ENCODE measurements around the gene CCR9. TPM values are rescaled to one million over a fixed set of nuclear protein-coding genes. Genes with fewer than 3 reads are reported as not detected.
A peak's percentile ranks its signal among the peaks of the same experiment; 100 is the strongest.
"Not testable (repeated sequence)": the region's sequence is repeated elsewhere in the genome, so short reads cannot be mapped to it uniquely, and the experiment has no call there.

CCR9 gene, protein sequence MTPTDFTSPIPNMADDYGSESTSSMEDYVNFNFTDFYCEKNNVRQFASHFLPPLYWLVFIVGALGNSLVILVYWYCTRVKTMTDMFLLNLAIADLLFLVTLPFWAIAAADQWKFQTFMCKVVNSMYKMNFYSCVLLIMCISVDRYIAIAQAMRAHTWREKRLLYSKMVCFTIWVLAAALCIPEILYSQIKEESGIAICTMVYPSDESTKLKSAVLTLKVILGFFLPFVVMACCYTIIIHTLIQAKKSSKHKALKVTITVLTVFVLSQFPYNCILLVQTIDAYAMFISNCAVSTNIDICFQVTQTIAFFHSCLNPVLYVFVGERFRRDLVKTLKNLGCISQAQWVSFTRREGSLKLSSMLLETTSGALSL
- total RNA-seq (2014; rRNA removed; shearing (Covaris generic)): not detected in 2 replicates
- polyA plus RNA-seq (2015; cell fraction: cytosol; rRNA removed): not detected in 2 replicates
- not detected in 2 replicates for polyA plus RNA-seq (2015; cell fraction: nucleus; rRNA removed)

DNA sequence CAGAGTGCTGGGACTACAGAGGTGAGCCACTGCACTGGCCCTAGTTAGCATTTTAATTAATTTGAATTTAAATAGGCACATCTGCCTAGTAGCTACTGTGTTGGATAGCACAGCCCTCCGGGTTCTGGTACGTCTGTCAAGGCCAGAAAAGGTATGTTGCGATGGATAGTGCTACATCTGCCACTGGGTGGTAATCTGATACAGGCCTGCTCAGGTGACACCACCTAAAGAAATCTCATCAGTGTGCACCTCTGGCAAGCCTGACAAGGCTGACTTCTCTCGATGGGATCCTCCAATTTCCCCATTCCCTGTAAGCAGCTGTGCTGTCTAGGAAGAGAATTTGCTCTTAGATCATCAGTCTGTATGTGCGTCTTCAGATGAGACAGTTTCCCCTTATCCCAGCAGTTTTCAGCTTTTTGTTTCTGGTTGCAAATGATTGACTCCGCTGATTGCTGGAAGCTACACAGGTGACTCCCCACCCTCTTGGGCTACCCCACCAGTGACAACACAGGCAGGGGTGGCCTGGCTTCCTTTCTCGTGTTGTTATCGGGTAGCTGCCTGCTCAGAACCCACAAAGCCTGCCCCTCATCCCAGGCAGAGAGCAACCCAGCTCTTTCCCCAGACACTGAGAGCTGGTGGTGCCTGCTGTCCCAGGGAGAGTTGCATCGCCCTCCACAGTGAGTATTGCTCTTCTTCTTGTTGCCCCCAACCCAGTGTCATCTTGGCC lies at the start of gene CCR9:
Gene CCR9, plus strand, starts transcription at position 565 of the 727 bp plus-strand sequence. CDS start 8,391 bp downstream, outside the sequence.
- no peak for DNase-seq (ENCODE audit: low read depth)

DNA sequence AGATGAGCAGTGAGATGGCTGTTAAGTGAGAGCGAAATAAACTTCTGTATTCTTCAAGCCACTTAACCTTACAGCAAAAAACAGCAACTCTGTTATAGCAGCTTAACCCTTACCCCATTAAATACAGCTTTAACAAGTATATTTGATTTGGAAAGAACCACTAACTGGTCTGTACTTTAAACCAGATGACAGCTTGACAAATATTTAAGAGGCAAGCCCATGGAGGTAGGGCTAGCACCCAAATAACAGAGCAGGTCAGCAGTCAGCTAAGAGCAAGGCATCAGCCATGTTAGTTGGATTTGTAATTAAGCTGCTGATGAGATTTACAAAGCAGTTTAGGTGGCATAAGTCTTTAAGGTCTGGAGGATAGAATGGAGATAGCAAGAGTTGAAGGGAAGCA lies 47.9 kb upstream of the CCR9 start:
- no peak for DNase-seq (ENCODE audit: low read depth)

DNA sequence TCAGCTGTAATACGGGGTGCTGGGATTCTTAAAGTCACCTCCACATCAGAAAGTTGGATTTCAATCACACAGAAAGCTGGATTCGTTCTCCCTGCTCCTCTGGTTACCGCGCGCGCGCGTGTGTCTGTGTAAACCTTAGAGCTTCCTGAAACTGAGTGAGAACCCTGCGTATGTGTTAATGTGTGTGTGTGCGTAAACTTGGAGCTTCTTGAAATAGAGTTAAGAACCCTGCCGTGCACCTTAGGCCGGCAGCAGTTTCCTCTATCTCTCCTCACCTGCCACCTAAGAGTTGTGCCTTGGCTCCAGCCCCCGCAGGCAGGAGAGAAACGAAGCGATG lies 45.0 kb upstream of the CCR9 start:
- DNase-seq (ENCODE audit: low read depth): no peak

DNA sequence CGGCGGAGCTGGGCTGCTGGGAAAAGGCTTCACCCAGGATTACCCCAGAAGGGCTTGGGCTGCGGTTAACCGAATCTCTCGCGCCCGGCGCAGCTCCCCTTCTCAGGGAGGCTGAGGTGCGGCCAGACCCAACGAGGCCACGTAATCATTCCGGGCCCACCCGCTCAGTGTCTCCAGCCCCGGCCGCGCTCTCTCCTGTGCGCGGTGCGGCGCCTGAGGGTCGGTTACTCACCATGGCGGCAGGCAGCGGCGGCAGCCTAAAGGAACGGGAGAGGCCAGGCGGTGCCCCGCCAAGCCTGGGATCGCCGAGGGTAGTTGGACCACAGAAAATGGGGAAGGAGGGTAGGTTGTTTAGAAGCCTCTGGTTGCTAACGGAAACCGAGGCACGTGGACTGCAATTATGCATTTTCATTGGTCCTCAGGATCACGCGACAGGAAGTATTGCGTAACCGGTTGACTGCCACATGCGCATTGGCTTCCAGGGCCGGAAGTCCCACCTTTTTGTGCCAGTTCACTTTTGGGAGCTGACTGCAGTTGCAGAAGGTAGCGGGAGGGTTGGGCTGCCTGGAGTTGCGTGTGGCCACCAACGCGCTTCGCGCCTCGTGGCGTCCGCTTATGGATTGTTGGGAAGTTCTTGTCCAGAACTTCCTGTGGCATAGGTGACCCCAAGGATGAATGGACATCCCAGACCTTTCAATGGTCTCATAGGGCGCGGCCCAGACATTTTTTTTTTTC lies 44.4 kb upstream of the CCR9 start, which contains the start of gene LZTFL1:
Gene LZTFL1, minus strand, starts transcription at position 363 of the 735 bp plus-strand sequence. Its CDS starts 128 bp downstream, at position 235.
- peak; percentile 95 for DNase-seq (ENCODE audit: low read depth)

DNA sequence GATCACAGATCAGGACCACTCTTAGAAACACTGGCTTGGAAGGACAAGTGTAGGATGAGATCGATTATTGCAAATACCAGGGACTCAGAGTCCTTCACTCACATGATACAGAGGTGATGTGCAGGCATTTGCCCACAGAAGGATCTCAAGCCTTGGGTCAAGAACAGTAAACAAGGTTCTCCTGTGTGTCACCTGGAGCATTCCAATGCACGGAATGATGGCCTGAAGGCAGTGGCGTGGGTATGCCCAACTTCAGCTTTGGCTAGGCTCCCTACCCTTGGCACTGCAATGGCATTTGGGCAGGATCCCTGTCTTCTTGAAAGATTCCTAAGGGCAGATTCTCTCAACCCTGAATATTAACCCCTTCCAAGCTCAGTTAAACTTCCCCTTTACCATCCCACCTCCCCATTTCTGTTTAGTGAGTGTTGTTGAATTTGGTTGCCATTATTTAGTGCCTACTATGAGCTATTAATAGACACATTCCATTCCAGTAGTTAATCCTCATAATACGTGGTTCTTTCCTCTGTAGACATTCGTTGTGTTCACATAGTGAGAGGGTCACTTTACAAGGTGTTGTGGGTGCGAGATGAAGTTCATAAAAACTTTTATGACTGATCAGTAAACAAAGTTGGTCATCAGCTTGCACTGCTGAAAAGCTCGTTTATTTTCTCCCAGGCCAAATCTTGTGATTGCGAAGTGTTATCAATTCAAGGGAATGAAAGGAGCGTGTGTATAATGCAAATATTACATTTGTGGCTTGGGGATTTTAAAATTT lies 43.3 kb upstream of the CCR9 start:
- DNase-seq (ENCODE audit: low read depth): no peak

DNA sequence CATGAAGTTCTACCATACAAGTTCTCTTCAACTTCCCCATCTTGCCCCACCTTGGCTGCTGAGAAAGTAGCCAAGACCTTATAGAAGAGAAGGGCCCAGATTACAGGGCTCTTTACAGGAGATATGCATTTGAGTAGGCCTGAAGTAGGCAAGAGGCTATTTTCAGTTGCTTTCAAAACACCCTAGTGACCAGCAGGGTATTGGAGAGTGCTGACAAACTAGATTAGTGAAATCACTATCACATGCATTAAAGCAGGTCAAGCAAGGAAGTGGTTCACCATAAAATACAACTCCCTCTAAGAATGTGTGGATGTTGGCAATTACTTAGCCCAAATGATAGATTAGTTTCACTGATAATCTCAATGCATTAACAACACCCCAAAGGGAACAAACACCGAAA lies 41.7 kb upstream of the CCR9 start:
- no peak for DNase-seq (ENCODE audit: low read depth)

DNA sequence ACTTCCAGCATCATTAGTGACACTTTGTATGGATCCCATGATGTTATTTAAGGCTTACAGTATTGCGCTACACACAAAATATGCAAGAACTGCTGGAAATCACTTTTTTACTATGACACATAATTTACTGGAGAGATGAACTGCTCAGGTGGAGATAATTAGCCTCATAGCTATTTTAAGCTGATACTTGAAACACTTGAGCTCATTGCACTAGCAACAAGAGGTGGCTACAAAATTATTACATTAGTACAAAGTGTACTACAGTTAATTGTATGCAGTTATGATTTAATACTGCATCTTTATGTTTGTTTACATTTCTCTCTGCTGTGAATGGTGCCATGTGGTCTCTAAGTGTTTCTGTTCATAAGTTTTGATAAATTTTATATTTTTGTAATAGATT lies 38.0 kb upstream of the CCR9 start:
- DNase-seq (ENCODE audit: low read depth): no peak

DNA sequence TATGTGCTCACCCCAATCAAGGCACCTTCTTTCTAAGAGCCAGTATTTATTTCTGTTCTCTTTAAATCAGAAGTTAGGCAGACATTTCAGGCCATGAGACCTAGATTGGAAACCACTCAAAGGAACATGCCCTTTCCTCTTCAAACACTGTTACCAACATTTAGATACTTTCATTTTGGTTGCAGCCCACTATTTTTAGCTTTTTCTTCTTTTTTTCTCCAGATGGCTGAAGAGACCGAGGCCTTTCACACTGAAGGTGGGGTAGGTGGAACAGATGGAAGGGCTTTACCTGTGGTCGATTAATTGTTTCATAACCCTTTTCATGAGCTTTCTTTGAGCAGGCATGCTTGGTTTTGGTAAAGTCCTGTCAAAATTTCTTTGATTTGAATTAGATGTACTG lies 33.5 kb upstream of the CCR9 start:
- no peak for DNase-seq (ENCODE audit: low read depth)

DNA sequence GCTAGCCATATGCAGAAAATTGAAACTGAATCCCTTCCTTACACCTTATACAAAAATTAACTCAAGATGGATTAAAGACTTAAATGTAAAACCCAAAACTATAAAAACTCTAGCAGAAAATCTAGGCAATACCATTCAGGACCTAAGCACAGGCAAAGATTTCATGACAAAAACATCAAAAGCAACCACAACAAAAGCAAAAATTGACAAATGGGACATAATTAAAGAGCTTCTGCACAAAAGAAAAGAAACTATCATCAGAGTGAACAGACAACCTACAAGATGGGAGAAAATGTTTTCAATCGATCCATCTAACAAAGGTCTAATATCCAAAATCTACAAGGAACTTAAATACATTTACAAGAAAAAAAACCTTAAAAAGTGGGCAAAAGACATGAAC lies 30.0 kb upstream of the CCR9 start:
- not testable (repeated sequence) for DNase-seq (ENCODE audit: low read depth)

DNA sequence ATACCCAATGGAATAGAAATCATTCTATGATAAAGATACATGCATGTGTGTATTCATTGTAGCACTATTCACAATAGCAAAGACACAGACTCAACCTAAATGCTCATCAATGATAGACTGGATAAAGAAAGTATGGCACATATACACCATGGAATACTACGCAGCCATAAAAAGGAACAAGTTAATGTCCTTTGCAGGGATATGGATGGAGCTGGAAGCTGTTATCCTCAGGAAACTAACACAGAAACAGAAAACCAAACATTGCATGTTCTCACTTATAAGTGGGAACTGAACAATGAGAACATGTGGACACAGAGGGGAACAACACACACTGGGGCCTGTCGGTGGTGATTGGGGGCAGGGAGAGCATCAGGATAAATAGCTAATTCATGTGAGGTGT lies 29.3 kb upstream of the CCR9 start:
- DNase-seq (ENCODE audit: low read depth): not testable (repeated sequence)

DNA sequence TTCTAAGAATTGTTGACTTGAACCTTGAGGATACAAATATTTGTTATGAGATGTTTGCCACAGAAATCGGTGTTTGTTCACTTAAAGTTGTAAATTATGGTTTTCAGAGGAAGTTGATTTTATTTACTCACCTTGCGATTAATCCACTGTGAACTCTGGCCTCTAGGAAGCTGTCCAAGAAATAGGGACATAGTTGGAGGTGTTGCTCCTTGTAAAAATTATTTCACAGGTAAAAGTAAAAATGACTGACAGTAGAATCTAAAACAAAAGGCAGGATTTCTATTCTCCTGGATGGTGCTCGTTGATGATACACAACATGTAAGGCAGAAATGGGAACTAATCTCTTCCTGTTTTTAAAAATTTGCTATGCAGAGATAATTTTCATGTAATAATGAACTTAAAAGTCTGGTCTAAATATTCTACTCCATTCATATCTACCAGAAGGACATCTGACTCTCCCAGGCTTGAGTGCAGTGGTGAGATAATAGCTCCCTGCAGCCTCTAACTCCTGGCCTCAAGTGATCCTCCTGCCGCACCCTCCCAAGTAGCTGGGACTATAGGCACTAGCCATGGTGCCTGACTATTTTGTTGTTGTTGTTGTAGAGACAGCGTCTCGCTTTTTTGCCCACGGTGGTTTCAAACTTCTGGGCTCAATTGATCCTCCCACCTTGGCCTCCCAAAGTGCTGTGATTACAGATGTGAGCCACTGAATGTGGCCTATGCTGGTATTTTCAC lies 27.4 kb upstream of the CCR9 start:
- no peak for DNase-seq (ENCODE audit: low read depth)

DNA sequence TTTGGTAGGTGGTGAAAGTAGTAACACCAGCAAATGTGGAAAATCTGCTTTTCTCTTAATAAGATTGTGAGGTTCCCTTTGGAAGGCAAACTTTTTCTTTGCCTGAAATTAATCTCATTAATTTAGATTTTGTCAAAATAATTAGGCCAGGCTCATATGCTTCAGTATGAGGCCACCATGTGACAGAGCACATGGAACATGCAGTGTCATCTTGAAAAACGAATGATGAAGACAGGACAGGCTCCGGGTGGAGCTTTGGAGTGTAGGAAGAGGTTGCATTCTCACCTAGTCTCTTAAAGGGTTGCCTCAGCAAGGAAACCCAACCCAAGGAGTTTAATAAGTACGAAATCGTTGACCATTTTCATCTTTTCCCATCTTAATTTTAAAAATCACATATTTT lies 25.9 kb upstream of the CCR9 start:
- DNase-seq (ENCODE audit: low read depth): no peak

DNA sequence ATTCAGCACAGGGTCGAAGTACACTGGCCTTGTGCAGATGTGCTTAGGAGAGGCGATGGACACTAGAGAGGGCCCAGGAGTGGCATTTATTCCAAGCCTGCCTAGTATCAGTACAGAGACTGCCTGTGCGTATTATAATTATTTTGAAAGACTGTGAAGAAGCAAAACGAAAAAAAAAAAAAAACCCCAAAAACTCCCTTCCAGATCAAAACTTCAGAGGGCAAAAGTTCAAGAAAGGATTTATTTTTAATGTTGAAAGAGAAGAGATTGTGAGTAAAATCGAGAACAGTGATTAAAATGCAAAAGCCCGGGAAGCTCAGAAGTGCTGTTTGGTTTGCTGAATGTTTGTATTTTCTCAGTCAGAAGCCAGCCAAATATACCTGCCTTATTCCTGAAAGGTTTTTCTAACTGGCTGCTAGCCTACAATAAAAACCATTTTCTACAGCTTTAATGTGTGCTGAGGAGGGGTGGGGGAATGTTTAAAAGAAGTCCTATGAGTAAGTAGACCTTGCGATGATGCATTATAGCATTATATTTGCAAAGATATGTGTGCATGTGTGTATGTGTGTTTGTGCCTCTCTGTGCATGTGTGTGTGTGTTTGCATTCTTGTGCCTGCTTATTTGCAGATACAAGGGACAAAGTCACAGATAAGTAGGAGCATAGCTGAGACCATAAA lies 25.2 kb upstream of the CCR9 start:
- no peak for DNase-seq (ENCODE audit: low read depth)

DNA sequence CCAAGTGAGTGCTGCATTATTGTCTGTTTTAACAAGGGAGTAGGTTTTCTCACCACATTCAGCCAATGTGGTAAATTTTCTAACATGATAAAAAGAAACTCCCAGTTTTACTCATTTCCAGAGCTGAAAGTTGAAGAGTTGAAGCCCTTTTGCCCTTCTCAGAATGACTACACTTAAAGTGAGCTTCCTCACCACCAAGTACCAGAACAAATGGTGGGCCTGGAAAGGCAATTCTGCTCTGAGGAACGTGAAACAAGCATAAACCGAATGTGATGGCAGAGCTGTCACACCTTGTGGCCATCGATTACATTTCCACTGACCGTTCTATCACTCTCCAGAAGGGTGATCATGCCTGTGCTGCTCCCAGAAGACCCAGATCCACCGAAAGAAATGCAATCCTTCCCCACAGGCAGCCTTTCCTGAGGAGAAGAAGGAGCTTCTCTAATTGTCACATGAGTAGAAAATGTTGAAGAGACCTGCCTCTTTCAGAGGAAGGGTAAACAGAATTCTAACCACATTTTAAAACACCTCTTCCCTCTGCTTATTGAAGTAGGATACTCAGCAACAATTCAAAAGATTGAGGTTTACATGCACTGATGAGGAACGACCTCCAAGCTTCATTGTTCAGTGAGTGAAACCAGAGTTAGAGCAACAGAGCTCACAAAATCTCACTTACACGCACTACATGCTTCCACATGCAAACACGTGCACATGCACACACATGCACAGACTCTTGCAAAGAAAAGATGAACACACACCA lies 21.4 kb upstream of the CCR9 start:
- no peak for DNase-seq (ENCODE audit: low read depth)

DNA sequence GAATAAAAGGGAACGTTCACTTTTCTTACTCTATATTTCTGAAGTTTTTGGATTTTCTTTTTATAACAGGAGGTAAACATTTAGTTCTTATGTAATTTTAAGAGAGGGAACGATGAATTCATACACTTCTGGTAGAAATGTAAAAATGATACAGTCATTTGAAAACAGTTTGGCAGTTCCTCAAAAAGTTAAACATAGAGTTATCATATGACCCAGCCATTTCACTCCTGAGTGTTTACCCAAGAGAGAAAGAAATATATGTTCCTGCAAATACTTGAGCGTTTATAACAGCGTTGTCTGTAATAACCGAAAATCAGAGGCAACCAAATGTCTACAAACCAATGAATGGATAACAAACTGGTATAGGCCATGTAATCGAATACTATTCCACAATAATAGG lies 20.8 kb upstream of the CCR9 start:
- DNase-seq (ENCODE audit: low read depth): no peak

DNA sequence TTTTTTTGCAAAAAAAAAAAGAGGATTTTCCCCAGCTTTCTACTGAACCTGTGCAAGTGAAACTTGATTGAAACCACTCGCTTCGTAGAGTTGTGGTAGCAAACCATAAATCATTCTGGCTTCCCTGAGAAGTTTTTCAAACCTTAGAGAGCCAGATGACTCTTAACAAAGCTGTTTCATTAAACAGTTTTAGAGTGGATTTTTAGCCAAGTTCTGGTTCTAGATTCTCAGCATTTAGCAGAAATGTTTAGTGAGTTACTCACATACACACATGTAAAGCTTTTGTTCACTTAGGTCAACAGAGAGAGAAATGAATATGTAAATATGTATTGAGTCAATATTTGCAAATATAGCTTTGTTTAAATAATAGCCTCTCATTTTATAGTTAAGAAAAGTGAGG lies 18.1 kb upstream of the CCR9 start:
- DNase-seq (ENCODE audit: low read depth): no peak

DNA sequence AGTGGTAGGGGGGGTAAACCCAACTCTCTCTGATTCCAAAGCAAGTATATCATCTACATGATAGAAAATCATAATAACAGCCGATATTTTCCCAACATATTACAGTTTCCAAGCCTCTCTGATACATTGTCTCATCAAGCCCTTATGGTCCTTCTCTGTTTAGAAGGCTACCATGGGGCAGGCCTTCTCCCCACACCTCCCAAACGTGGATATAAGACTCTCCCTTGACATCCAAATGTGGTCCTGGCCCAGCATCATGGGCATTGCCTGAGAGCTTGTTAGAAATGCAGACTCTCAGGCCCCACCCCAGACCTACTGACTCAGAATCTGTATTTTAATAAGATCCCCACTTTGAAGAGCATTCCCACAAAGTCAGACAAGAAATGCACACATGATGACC lies 17.7 kb upstream of the CCR9 start:
- DNase-seq (ENCODE audit: low read depth): no peak

DNA sequence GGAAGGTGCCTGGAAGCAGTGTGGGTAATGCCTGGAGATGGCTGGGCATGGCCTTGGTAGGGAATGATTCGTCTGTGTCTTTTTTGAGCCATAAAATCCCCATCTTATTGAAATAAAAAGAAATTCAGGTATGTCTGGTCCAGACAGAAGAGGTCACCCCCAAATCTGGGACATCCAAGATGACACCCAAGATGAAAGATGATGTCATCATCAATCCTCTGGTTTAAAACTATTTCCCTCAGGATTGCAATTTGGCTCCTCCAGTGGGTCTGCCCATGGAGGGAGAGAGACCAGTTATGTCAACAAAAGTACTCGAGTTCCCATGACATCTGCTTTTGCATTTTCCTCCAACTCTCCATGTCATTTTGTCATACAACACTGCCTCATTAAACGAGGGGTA lies 16.7 kb upstream of the CCR9 start:
- DNase-seq (ENCODE audit: low read depth): no peak

DNA sequence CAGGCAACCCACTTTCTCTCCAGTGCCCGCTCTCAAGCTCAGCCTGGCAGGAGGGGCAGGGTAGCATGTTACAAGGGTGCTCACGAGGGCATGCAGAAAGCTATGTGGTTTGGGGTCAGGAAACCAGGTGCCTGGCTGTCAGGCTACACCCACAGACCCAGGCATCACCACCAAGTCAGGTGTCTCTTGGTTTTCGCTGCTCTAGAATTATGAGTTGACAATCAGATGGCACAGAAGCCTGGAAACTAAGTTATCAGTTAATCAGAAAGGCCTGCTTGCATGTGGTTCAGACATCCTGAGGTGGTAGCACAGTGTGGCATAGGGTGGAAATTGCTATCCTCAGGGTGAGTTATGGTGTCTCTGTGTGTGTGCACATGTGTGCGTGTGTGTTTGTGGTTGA lies 16.2 kb upstream of the CCR9 start:
- DNase-seq (ENCODE audit: low read depth): no peak

Measured in HT1080 (cell line).